Mammary epithelial cell (primary cell): Measurements from ENCODE around the gene RTP5.

ENCODE experiments used
- CTCF ChIP-seq, 2 donors: IDR thresholded peaks in 1 of 2; conservative IDR thresholded peaks in 1 of 2; 2 replicates each; pipeline ENCODE4 v1.5.1; 2011 to 2012; ENCODE audit warnings: inconsistent platforms in 2 of 2, low read length in 2 of 2, mild to moderate bottlenecking in 2 of 2, control low read depth in 1 of 2, low read depth in 1 of 2; ENCODE audit not compliant: insufficient read depth in 1 of 2; ENCODE audit errors: extremely low read depth in 1 of 2
- EZH2 ChIP-seq: IDR thresholded peaks from 2 replicates; pipeline ENCODE4 v1.6.1; 2012; ENCODE audit warnings: low read length, inconsistent platforms, borderline replicate concordance

GRCh38 chr2:241841181-241842066 lies 28.1 kb upstream of the RTP5 start:
- no peak for TF ChIP-seq CTCF (conservative IDR thresholded peaks at IDR 0.05 in 1 of 2, IDR thresholded peaks at IDR 0.05 in 1 of 2; ENCODE audit: extremely low read depth in 1 of 2, insufficient read depth in 1 of 2, low read depth in 1 of 2, low read length in 2 of 2)
- TF ChIP-seq EZH2: no peak
